ENCODE data around the gene KCNE5.

- TF ChIP-seq, protein P1, sequence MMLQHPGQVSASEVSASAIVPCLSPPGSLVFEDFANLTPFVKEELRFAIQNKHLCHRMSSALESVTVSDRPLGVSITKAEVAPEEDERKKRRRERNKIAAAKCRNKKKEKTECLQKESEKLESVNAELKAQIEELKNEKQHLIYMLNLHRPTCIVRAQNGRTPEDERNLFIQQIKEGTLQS (CRISPR knock-in tag; conservative IDR thresholded peaks at IDR 0.05), result no peak
- no peak for TF ChIP-seq KAT7 (CRISPR knock-in tag; IDR thresholded peaks at IDR 0.05; ENCODE audit: borderline replicate concordance)
- TF ChIP-seq FOXJ3 (CRISPR knock-in tag; IDR thresholded peaks at IDR 0.05; ENCODE audit: borderline replicate concordance), result no peak
- TF ChIP-seq TCF7 (CRISPR knock-in tag; IDR thresholded peaks at IDR 0.05; ENCODE audit: low read depth), result no peak
- no peak for TF ChIP-seq CTCF (IDR thresholded peaks at IDR 0.05)
Measured at GRCh38 chrX:109638158-109638557, 13.2 kb upstream of the KCNE5 start.
